Retinal pigment epithelial cell (primary cell): ENCODE measurements around the gene MYPN.
"Not testable (repeated sequence)": the region's sequence is repeated elsewhere in the genome, so short reads cannot be mapped to it uniquely, and the experiment has no call there.

Experiments used
- DNase-seq: peaks from one replicate; pipeline ENCODE4 v3.0.0-alpha.2; 2010; ENCODE audit warnings: low read depth
- H3K4me3 ChIP-seq: 2 replicates; pipeline ENCODE4 v1.5.1; 2011; ENCODE audit warnings: mild to moderate bottlenecking, low read length, control low read depth, moderate library complexity
- TF ChIP-seq, protein P1 (sequence below): conservative IDR thresholded peaks from 2 replicates; pipeline ENCODE4 v1.5.1; 2011; ENCODE audit warnings: low read depth, low read length, control low read depth, inconsistent platforms

The MYPN gene

DNA sequence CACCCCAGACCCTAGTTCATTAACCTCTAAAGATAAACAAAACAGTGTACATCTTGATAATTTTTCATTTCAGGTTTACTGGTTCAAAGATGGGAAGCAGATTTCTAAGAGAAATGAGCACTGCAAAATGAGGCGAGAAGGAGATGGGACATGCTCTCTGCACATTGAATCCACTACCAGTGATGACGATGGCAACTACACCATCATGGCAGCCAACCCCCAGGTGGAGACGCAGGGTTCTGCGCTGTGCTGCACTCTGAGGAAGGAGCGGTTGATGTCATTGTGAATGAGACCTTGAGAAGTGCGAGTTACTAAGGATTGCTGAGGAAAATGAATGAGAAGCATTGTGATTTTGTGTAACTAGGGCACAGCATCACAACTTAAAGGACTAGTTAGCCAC is 85.0 kb downstream of the MYPN start:
- TF ChIP-seq, protein P1, sequence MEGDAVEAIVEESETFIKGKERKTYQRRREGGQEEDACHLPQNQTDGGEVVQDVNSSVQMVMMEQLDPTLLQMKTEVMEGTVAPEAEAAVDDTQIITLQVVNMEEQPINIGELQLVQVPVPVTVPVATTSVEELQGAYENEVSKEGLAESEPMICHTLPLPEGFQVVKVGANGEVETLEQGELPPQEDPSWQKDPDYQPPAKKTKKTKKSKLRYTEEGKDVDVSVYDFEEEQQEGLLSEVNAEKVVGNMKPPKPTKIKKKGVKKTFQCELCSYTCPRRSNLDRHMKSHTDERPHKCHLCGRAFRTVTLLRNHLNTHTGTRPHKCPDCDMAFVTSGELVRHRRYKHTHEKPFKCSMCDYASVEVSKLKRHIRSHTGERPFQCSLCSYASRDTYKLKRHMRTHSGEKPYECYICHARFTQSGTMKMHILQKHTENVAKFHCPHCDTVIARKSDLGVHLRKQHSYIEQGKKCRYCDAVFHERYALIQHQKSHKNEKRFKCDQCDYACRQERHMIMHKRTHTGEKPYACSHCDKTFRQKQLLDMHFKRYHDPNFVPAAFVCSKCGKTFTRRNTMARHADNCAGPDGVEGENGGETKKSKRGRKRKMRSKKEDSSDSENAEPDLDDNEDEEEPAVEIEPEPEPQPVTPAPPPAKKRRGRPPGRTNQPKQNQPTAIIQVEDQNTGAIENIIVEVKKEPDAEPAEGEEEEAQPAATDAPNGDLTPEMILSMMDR, result no peak
- no peak overlapping the region for H3K4me3 ChIP-seq
- no peak for DNase-seq

DNA sequence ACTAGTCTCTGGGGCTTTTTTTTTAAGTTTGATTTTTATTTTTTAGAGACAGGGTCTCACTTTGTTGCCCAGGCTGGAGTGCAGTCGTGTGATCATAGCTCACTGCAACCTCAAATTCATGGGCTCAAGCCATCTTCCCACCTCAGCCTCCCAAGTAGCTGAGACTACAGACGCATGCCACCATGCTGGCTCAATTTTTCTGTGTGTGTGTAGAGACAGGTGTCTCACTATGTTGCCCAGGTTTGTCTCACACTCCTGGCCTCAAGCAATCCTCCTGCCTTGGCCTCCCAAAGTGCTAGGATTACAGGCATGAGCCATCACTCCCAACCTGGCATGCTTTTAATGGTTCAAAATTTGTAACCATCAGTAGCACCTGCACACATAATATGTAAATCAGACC is 86.5 kb downstream of the MYPN start:
- not testable (repeated sequence) for H3K4me3 ChIP-seq, DNase-seq

DNA sequence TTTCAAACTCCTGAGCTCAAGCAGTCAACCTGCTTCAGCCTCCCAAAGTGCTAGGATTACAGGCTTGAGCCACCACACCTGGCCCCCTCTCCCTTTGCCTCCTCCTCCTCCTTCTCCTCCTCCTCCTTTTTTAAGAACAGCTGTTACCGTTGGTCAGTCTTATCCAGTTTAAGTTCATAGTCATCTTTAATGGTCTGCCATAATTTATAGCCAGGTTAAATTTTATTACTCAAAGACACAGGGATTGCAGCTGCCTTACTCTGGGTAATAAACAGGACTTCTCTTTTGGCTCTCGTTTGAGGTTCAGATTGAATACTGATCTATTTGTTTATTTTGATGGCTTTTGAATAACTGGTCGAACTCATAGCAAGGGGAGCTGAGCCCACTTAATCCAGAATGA is 87.4 kb downstream of the MYPN start:
- TF ChIP-seq, protein P1, result no peak
- DNase-seq, result no peak
- no peak overlapping the region for H3K4me3 ChIP-seq

DNA sequence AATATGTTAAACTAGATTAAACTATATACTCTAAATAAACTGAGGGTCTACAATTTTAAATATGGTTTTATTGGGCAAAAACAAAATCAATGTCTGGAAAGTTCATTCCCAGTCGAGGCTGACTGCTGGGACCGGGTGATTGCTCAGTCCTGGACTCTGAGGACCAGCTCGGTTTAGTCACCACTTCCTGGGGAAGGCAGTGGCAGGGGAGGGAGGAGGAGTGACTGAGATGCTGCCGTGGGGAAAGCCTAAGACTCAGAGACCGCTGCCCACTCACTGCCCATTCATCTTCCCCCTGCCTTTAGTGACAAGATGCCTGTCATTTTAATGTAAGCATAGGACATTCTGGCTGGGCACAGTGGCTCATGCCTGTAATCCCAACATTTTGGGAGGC is 93.7 kb downstream of the MYPN start:
- DNase-seq, result no peak

DNA sequence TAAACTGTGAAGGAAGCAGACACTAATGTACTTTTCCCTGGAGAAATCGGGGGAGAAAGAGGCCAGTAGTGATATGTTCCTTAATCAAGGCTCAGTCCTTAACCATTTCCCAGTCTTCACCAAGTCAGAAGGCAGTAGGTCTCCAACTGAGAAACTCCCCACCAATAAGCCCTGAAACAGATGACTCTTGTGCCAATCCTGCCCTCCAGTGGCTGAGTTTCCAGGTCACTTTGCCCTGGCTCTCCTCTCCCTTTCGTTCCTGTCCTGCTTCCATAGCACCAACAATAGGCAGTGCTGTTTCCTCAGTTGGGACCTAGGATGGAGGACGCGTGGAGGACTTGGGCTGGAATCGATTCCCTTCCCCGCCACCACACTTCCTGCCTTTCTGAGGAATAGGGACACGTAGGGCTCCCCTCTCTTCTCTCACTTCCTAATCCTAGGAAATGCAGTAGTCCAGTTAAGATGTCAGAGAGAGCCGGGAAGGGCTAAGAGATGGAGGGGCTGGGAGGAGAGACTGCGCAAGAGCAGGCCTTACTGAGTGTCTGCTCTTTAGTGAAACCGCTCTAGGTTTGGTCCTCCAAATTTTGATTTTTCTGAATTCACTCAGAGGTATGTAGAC is 99.2 kb downstream of the MYPN start:
- peak; percentile 22 for DNase-seq
- TF ChIP-seq, protein P1, result peak; percentile 78
- no peak overlapping the region for H3K4me3 ChIP-seq

More for the DNA sequence above, 93.7 kb downstream of the MYPN start:
- no peak overlapping the region for H3K4me3 ChIP-seq
- TF ChIP-seq, protein P1, result no peak

DNA sequence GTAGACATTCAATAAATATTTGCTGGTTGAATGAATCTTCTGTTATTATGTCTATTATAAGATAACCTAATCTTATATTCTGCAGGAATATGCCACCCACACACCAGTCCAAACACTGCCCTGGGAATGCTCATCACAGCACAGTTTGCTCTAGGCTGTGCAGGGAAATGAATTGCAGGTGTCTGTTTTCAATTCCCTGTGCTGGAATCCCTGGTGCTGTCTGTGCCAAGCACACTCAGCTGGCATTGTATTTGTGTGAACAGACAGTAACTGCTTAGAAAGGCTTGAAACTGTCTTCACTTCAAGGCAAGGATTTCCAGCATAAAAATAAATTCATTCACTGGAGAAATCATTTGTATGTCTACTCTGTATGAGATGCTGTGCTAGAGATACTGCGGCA is 102.4 kb downstream of the MYPN start:
- TF ChIP-seq, protein P1, result no peak
- H3K4me3 ChIP-seq, result no peak overlapping the region
- DNase-seq, result no peak

DNA sequence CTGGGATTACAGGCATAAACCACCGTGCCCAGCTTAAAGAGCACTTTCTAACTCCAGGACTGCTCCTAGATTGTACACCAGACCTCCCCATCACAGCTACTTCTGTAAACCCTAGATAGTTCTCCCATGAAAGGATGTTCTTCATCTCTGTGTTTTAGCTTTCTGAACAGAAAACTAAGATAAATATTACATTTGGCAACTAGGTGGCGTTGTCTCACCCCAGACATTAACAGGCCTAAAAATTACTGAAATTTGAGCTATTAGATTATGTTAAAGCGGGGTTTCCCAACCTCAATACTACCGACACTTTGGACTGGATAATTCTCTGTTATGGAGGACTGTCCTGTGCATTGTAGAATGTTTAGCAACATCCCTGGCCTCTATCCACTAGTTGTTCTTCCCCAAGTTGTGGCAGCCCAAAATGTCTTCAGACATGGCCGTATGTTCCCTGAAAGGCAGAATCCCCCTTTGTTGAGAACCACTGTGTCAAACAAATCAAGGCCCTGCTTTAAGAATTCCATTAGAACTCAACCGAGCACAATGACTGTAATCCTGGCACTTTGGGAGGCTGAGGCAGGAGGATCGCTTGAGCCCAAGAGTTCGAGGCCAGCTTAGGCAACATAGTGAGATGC is 103.5 kb downstream of the MYPN start:
- H3K4me3 ChIP-seq, result no peak overlapping the region
- no peak for DNase-seq
- TF ChIP-seq, protein P1, result peak; percentile 62

DNA sequence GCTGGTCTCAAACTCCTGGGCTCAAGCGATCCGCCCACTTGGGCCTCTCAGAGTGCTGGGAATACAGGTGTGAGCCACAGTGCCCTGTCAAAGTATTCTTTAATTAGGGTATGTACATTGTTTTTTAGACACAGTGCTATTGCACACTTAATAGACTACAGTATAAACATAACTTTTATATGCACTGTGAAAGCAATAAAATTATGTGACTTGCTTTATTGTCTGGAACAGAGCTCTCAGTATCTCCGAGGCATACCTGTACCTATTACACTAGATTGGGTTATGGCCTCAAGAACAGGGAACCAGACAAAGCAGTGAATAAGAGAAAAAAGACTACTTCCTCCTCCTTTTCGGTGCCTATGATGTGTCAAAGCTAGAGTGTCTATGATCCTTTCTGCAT is 109.5 kb downstream of the MYPN start:
- TF ChIP-seq, protein P1, result no peak
- no peak for DNase-seq
- no peak overlapping the region for H3K4me3 ChIP-seq
